ENCODE data around the gene RXRG.

DNA sequence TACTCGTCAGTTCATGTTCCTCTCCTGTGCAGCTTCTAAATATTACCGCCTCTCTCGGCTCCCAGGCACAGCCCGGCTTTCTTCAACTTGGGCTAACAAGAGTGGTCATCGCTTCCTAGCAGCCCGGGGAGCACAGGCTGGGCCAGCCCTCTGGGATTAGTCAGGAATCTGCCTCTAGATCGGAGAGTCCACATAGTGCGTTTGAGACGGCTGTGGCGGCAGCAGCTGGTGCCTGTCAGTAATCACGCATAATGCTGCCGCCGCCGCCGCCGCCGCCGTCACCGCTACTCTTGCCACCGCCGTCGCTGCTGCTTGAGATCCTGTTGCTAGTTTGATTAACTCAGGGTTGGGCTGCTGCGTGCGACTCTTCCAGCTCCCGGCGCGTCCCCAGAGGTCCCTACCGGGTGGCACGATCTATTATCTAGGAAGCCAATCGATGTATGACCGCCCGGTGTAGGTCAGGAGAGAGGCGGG is at the start of gene RXRG:
- TF ChIP-seq EZH2 (IDR thresholded peaks at IDR 0.05; ENCODE audit: low read length, missing control alignments), result no peak
- TF ChIP-seq, protein P1, sequence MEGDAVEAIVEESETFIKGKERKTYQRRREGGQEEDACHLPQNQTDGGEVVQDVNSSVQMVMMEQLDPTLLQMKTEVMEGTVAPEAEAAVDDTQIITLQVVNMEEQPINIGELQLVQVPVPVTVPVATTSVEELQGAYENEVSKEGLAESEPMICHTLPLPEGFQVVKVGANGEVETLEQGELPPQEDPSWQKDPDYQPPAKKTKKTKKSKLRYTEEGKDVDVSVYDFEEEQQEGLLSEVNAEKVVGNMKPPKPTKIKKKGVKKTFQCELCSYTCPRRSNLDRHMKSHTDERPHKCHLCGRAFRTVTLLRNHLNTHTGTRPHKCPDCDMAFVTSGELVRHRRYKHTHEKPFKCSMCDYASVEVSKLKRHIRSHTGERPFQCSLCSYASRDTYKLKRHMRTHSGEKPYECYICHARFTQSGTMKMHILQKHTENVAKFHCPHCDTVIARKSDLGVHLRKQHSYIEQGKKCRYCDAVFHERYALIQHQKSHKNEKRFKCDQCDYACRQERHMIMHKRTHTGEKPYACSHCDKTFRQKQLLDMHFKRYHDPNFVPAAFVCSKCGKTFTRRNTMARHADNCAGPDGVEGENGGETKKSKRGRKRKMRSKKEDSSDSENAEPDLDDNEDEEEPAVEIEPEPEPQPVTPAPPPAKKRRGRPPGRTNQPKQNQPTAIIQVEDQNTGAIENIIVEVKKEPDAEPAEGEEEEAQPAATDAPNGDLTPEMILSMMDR (conservative IDR thresholded peaks at IDR 0.05 in 1 of 2, IDR thresholded peaks at IDR 0.05 in 1 of 2; ENCODE audit: low read depth in 1 of 2, low read length in 2 of 2), result no peak

Data from fibroblast of lung (primary cell).